ENCODE results near the gene DAND5. TPM values are rescaled to one million over a fixed set of nuclear protein-coding genes. Genes with fewer than 3 reads are reported as not detected.

DAND5 gene
- total RNA-seq, 2 donors from 2014 or later = 1.8 TPM; not detected in 1

- DNase-seq (ENCODE audit: low spot score) = no peak
- no peaks in the 10 kb centered on the region for H3K4me1 ChIP-seq (replicated peaks)
- H3K9me3 ChIP-seq = no peaks in the 10 kb centered on the region
- H3K4me3 ChIP-seq = no peak overlapping the region
- no peaks in the 10 kb centered on the region for H3K27me3 ChIP-seq (replicated peaks; ENCODE audit: insufficient read depth)
- no peak for TF ChIP-seq POLR2AphosphoS5 (IDR thresholded peaks at IDR 0.05)
- no peak for TF ChIP-seq CTCF (IDR thresholded peaks at IDR 0.05)
- TF ChIP-seq POLR2A (IDR thresholded peaks at IDR 0.05) = no peak
- intact Hi-C loops (cut with DNase I) = loop anchor here (2.0 kb wide), 1 partner anchor 283 kb away; no protein-coding TSS in a partner anchor
- no peak overlapping the region for H3K27ac ChIP-seq
- no peaks in the 10 kb centered on the region for H3K36me3 ChIP-seq
- 96% methylated on average over 3 of the region's 3 CpGs for WGBS
Measured at GRCh38 chr19:12979974-12980373, 10.6 kb downstream of the DAND5 start.

GRCh38 chr19:12982648-12983047 lies 13.3 kb downstream of the DAND5 start:
- H3K27me3 ChIP-seq (replicated peaks; ENCODE audit: insufficient read depth) = no peaks in the 10 kb centered on the region
- DNase-seq (ENCODE audit: low spot score) = no peak
- H3K36me3 ChIP-seq = no peaks in the 10 kb centered on the region
- no peak overlapping the region for H3K4me3 ChIP-seq
- no peak for TF ChIP-seq CTCF (IDR thresholded peaks at IDR 0.05)
- no peak for TF ChIP-seq POLR2AphosphoS5 (IDR thresholded peaks at IDR 0.05)
- no peak for TF ChIP-seq POLR2A (IDR thresholded peaks at IDR 0.05)
- no peak overlapping the region for H3K27ac ChIP-seq
- WGBS = 90% methylated on average over 6 of the region's 6 CpGs
- intact Hi-C loops (cut with DNase I) = loop anchor here (1.0 to 2.0 kb wide), 2 partner anchors 79 to 110 kb away; no protein-coding TSS in a partner anchor
- no peaks in the 10 kb centered on the region for H3K4me1 ChIP-seq (replicated peaks)
- no peaks in the 10 kb centered on the region for H3K9me3 ChIP-seq

DNA sequence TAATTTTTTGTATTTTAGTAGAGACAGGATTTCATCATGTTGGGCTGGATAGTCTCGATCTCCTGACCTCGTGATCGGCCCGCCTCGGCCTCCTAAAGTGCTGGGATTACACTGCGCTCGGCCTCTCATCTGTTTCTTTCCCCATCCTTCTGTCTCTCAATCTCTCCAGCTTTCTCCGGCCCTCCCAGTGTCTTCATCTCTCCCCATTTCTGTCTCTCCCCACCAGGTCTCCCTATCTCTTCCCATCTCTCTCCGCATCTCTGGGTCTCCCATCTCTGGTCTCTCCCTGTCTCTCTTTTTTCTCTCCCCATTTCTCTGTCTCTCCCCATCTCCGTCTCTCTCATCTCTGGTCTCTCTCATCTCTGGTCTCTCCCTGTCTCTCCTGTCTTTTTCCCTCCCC lies 13.7 kb downstream of the DAND5 start:
- Histone ChIP-seq H3K27ac (peak overlapping the region in 1 of 2 donors; percentile 47), H3K4me1 (replicated peaks) (no peaks in the 10 kb centered on the region), H3K9me3 (no peaks in the 10 kb centered on the region), H3K27me3 (replicated peaks; ENCODE audit: insufficient read depth) (no peaks in the 10 kb centered on the region), H3K4me3 (peak overlapping the region; percentile 18 to 26), H3K36me3 (no peaks in the 10 kb centered on the region)
- TF ChIP-seq CTCF (IDR thresholded peaks at IDR 0.05) (no peak), POLR2A (IDR thresholded peaks at IDR 0.05) (no peak), POLR2AphosphoS5 (IDR thresholded peaks at IDR 0.05) (no peak)
- WGBS = 55% methylated on average over 10 of the region's 10 CpGs
- DNase-seq (ENCODE audit: low spot score) = no peak
- intact Hi-C loops (cut with DNase I) = loop anchor here (1.0 to 2.0 kb wide), 2 partner anchors 78 to 110 kb away; no protein-coding TSS in a partner anchor

GRCh38 chr19:12983542-12984142 lies 14.3 kb downstream of the DAND5 start:
- intact Hi-C loops (cut with DNase I) = loop anchor here (1.0 to 2.0 kb wide), 2 partner anchors 78 to 109 kb away; no protein-coding TSS in a partner anchor
- no peaks in the 10 kb centered on the region for H3K27me3 ChIP-seq (replicated peaks; ENCODE audit: insufficient read depth)
- H3K36me3 ChIP-seq = no peaks in the 10 kb centered on the region
- H3K4me1 ChIP-seq (replicated peaks) = no peaks in the 10 kb centered on the region
- WGBS = 11% methylated on average over 49 of the region's 51 CpGs
- peak overlapping the region; percentile 47 to 70 for H3K27ac ChIP-seq
- peak; percentile 98 to 99 (median 99) for TF ChIP-seq CTCF (IDR thresholded peaks at IDR 0.05)
- peak; percentile 65 for TF ChIP-seq POLR2AphosphoS5 (IDR thresholded peaks at IDR 0.05)
- peak; percentile 24 for TF ChIP-seq POLR2A (IDR thresholded peaks at IDR 0.05)
- DNase-seq (ENCODE audit: low spot score) = peak; percentile 78
- no peaks in the 10 kb centered on the region for H3K9me3 ChIP-seq
- peak overlapping the region; percentile 18 to 26 for H3K4me3 ChIP-seq

DNA sequence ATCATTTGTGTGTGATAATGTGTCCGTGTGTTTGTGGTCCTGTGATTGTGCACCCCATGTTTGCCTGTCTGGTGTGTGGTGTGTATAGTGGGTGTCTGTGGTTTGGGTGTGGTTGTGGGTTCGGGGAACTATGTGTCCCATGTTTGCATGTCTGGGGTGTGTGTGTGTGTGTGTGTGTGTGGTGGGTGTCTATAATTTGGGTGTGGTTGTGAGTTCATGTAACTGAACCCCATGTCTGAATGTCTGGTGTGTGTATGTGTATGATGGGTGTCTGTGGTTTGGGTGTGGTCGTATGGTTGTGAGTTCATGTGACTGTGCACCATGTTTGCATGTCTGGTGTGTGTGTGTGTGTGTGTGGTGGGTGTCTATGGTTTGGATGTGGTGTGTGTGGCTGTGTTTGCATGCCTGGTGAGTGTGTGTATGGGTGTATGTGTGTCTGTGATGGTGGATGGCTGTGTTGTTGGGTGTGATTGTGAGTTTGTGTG lies 14.8 kb downstream of the DAND5 start:
- no peaks in the 10 kb centered on the region for H3K4me1 ChIP-seq (replicated peaks)
- H3K27ac ChIP-seq = peak overlapping the region; percentile 48 to 70
- TF ChIP-seq CTCF (IDR thresholded peaks at IDR 0.05) = no peak
- no peaks in the 10 kb centered on the region for H3K9me3 ChIP-seq
- no peaks in the 10 kb centered on the region for H3K27me3 ChIP-seq (replicated peaks; ENCODE audit: insufficient read depth)
- H3K4me3 ChIP-seq = no peak overlapping the region
- intact Hi-C loops (cut with DNase I) = no loop called here
- 80% methylated on average over 3 of the region's 3 CpGs for WGBS
- no peaks in the 10 kb centered on the region for H3K36me3 ChIP-seq
- no peak for DNase-seq (ENCODE audit: low spot score)
